T-helper 1 cell (primary cell): ENCODE results near the gene MMP2.

Source experiments
- DNase-seq, 5 donors: peaks; one replicate each; pipeline ENCODE4 v3.0.0-alpha.2; 2012 to 2020

MMP2 gene

GRCh38 chr16:55521792-55522191, 42.8 kb downstream of the MMP2 start:
- no peak for DNase-seq

- no peak for DNase-seq
Observed at GRCh38 chr16:55526441-55526840, 47.4 kb downstream of the MMP2 start.

GRCh38 chr16:55527885-55528284, 48.9 kb downstream of the MMP2 start:
- no peak for DNase-seq

- DNase-seq: no peak
Observed at GRCh38 chr16:55529018-55529417, 50.0 kb downstream of the MMP2 start.

GRCh38 chr16:55530316-55530856, 51.4 kb downstream of the MMP2 start:
- no peak for DNase-seq

GRCh38 chr16:55532227-55532626, 53.2 kb downstream of the MMP2 start:
- no peak for DNase-seq

GRCh38 chr16:55534756-55535155, 55.8 kb downstream of the MMP2 start:
- no peak for DNase-seq

- DNase-seq: no peak
Observed at GRCh38 chr16:55539049-55539448, 60.1 kb downstream of the MMP2 start.

GRCh38 chr16:55539488-55539887, 60.5 kb downstream of the MMP2 start:
- DNase-seq: no peak

- no peak for DNase-seq
Observed at GRCh38 chr16:55540221-55540620, 61.2 kb downstream of the MMP2 start.

GRCh38 chr16:55542459-55543082, 63.6 kb downstream of the MMP2 start:
- no peak for DNase-seq

GRCh38 chr16:55543472-55543871, 64.5 kb downstream of the MMP2 start:
- no peak for DNase-seq

- DNase-seq: no peak
Observed at GRCh38 chr16:55552621-55553020, 73.6 kb downstream of the MMP2 start.

GRCh38 chr16:55555436-55555835, 76.4 kb downstream of the MMP2 start:
- DNase-seq: no peak
